Measurements from ENCODE around the gene TIAM2. TPM values are rescaled to one million over a fixed set of nuclear protein-coding genes. Genes with fewer than 3 reads are reported as not detected.

TIAM2 gene
- total RNA-seq, 1 donor from 2014 or later = 2.4 TPM

DNA sequence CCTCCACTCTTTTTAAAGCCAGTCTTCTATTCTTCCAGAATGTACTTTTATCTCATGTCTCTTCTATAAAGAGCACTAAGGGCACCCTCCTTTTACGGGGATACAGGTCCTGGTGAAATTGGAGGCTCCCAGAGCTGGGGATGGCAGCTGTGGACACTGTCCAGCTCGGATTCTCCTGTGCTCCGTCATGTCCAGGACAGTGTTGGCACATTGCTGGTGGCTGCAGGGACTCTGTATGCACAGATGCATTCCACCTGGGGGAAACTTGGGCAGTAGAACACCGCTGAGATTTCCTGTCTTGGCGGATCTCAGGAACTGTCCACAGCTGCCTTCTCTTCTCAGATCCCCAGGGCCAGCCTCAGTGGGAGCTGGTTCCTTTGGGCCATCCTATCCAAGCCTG lies 212.1 kb downstream of the TIAM2 start:
- Histone ChIP-seq H3K36me3 (ENCODE audit: control insufficient read depth, insufficient read depth, low read length) (no peaks in the 10 kb centered on the region), H3K27me3 (ENCODE audit: control insufficient read depth, insufficient read depth, low read length) (no peaks in the 10 kb centered on the region), H3K4me3 (ENCODE audit: low read depth, low read length) (no peak overlapping the region)
- FAIRE-seq (no peak), DNase-seq (ENCODE audit: low read depth) (no peak)
- TF ChIP-seq, protein P1, sequence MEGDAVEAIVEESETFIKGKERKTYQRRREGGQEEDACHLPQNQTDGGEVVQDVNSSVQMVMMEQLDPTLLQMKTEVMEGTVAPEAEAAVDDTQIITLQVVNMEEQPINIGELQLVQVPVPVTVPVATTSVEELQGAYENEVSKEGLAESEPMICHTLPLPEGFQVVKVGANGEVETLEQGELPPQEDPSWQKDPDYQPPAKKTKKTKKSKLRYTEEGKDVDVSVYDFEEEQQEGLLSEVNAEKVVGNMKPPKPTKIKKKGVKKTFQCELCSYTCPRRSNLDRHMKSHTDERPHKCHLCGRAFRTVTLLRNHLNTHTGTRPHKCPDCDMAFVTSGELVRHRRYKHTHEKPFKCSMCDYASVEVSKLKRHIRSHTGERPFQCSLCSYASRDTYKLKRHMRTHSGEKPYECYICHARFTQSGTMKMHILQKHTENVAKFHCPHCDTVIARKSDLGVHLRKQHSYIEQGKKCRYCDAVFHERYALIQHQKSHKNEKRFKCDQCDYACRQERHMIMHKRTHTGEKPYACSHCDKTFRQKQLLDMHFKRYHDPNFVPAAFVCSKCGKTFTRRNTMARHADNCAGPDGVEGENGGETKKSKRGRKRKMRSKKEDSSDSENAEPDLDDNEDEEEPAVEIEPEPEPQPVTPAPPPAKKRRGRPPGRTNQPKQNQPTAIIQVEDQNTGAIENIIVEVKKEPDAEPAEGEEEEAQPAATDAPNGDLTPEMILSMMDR (IDR thresholded peaks at IDR 0.05; ENCODE audit: insufficient read depth, low read length, severe bottlenecking) = no peak

DNA sequence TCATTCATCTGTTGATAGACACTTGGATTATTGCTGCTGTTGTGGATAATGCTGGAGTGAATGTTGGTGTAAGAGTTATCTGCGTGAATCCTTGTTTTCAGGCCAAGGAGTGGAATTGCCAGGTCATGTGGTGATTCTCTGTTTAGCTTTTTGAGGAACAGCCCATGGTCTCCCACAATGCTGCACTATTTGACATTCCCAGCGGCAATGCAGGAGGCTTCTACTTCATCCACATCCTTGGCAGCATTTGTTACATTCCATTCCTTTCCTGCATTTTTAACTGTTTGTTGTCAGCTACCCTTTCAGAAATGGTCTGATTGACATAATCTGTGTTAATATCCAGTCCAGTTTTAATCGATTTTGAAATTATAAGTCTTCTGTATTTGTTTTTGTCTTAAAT lies 217.0 kb downstream of the TIAM2 start:
- FAIRE-seq (no peak), DNase-seq (ENCODE audit: low read depth) (no peak)
- Histone ChIP-seq H3K4me3 (ENCODE audit: low read depth, low read length) (no peak overlapping the region), H3K36me3 (ENCODE audit: control insufficient read depth, insufficient read depth, low read length) (no peaks in the 10 kb centered on the region), H3K27me3 (ENCODE audit: control insufficient read depth, insufficient read depth, low read length) (peaks cover 4% of the 10 kb centered on the region)
- TF ChIP-seq, protein P1 (IDR thresholded peaks at IDR 0.05; ENCODE audit: insufficient read depth, low read length, severe bottlenecking) = no peak

- DNase-seq (ENCODE audit: low read depth) = no peak
- Histone ChIP-seq H3K27me3 (ENCODE audit: control insufficient read depth, insufficient read depth, low read length) (peaks cover 4% of the 10 kb centered on the region), H3K4me3 (ENCODE audit: low read depth, low read length) (no peak overlapping the region), H3K36me3 (ENCODE audit: control insufficient read depth, insufficient read depth, low read length) (no peaks in the 10 kb centered on the region)
- FAIRE-seq = no peak
- TF ChIP-seq, protein P1 (IDR thresholded peaks at IDR 0.05; ENCODE audit: insufficient read depth, low read length, severe bottlenecking) = no peak
Observed at GRCh38 chr6:155212616-155213380, 217.7 kb downstream of the TIAM2 start.

GRCh38 chr6:155213611-155214372 lies 218.7 kb downstream of the TIAM2 start:
- DNase-seq (ENCODE audit: low read depth) (no peak), FAIRE-seq (no peak)
- H3K4me3 ChIP-seq (ENCODE audit: low read depth, low read length) = no peak overlapping the region
- peaks cover 4% of the 10 kb centered on the region for H3K27me3 ChIP-seq (ENCODE audit: control insufficient read depth, insufficient read depth, low read length)
- H3K36me3 ChIP-seq (ENCODE audit: control insufficient read depth, insufficient read depth, low read length) = no peaks in the 10 kb centered on the region
- TF ChIP-seq, protein P1 (IDR thresholded peaks at IDR 0.05; ENCODE audit: insufficient read depth, low read length, severe bottlenecking) = no peak

DNA sequence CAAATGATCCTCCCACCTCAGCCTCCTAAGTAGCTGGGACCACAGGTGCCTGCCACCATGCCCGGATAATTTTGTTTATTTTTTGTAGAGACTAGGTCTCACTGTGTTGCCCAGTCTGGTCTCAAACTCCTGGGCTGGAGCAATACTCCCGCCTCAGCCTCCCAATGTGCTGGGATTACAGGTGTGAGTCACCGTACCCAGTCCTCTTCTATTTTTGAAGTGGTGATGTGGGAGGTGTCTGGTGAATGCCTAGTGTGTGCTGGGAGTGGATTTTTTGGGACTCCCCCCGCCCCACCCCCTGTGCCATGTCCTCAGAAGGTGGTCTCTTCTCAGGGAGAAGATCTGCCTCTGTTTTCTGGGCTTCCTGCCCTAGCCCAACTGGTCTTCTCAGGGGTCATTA lies 220.8 kb downstream of the TIAM2 start:
- Histone ChIP-seq H3K4me3 (ENCODE audit: low read depth, low read length) (no peak overlapping the region), H3K27me3 (ENCODE audit: control insufficient read depth, insufficient read depth, low read length) (peaks cover 4% of the 10 kb centered on the region), H3K36me3 (ENCODE audit: control insufficient read depth, insufficient read depth, low read length) (no peaks in the 10 kb centered on the region)
- DNase-seq (ENCODE audit: low read depth) (no peak), FAIRE-seq (no peak)
- TF ChIP-seq, protein P1 (IDR thresholded peaks at IDR 0.05; ENCODE audit: insufficient read depth, low read length, severe bottlenecking) = no peak
